Measurements from ENCODE around the gene STT3B.

- no peak for TF ChIP-seq CTCF (IDR thresholded peaks at IDR 0.05)
- no peak for TF ChIP-seq POLR2A (IDR thresholded peaks at IDR 0.05)
Observed at GRCh38 chr3:31565288-31565687, 32.6 kb downstream of the STT3B start.

Data from body of pancreas (tissue), 4 donors.